OCI-LY7 (cell line): ENCODE results near the gene WNT9B.

Source experiments
- EZH2phosphoT487 ChIP-seq: fragments of 200-600 bp; sonication (generic); IDR thresholded peaks from 2 replicates; pipeline ENCODE4 v1.6.1; 2018; ENCODE audit warnings: low read depth, borderline replicate concordance, mild to moderate bottlenecking, mixed run types, antibody characterized with exemption, low read length, moderate library complexity, mixed read lengths
- TF ChIP-seq, protein P1 (sequence below): fragments of 200-600 bp; sonication (generic); conservative IDR thresholded peaks from 2 replicates; pipeline ENCODE4 v1.5.1; 2014; ENCODE audit warnings: mild to moderate bottlenecking, antibody characterized with exemption, low read length, moderate library complexity, mixed read lengths

- TF ChIP-seq, protein P1, sequence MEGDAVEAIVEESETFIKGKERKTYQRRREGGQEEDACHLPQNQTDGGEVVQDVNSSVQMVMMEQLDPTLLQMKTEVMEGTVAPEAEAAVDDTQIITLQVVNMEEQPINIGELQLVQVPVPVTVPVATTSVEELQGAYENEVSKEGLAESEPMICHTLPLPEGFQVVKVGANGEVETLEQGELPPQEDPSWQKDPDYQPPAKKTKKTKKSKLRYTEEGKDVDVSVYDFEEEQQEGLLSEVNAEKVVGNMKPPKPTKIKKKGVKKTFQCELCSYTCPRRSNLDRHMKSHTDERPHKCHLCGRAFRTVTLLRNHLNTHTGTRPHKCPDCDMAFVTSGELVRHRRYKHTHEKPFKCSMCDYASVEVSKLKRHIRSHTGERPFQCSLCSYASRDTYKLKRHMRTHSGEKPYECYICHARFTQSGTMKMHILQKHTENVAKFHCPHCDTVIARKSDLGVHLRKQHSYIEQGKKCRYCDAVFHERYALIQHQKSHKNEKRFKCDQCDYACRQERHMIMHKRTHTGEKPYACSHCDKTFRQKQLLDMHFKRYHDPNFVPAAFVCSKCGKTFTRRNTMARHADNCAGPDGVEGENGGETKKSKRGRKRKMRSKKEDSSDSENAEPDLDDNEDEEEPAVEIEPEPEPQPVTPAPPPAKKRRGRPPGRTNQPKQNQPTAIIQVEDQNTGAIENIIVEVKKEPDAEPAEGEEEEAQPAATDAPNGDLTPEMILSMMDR: no peak
- no peak for TF ChIP-seq EZH2phosphoT487
Observed at GRCh38 chr17:46896991-46897390, 45.6 kb downstream of the WNT9B start.
